ENCODE data around the gene BEND5.

BEND5 gene

DNA sequence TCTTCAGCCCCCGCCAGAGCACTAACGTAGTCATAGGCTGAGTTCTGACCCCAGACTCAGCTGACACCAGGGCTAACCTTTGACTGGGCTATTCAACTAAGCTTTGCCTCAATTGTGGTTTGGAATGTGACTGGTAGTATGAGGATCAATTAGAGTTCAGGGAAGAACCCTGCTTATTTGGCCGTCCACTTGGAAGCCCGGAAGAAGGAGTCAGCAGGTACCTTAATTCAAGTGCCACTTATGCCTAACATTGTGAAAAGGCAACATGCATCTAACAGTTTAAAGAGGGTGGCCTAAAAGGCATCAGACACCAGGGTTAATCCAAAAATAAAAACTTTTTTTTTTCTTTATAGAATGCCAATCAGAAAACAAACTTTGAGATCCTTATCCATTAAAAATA lies 92.3 kb downstream of the BEND5 start:
- intact Hi-C loops (cut with DNase I) = no loop called here
- no peak for DNase-seq

- DNase-seq = no peak
- intact Hi-C loops (cut with DNase I) = no loop called here
These were observed 92.9 kb downstream of the BEND5 start for GRCh38 chr1:48683839-48684238.

- intact Hi-C loops (cut with DNase I) = no loop called here
- DNase-seq = no peak
These were observed 95.0 kb downstream of the BEND5 start for GRCh38 chr1:48681476-48682305.

GRCh38 chr1:48680411-48681035 lies 96.2 kb downstream of the BEND5 start:
- no peak for DNase-seq
- intact Hi-C loops (cut with DNase I) = no loop called here

DNA sequence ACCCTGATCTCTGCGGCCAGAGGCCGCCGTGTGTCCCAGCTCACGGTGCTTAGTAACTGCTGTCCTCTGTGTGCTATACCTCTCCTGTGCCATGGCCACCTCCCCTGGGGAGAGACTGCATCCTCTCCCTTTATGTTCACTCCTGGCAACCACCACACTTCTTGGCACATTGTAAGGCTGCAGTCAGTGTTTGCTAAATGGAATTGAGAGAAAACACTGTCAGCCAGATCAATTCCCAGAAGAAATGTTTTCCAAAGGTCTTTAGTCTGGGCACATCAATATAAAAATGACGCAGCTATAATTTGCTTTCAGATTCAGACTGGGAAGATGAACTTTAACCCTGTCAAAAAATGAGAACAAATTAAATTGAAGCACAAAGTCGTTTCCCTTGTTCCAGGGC lies 96.8 kb downstream of the BEND5 start:
- DNase-seq = no peak
- intact Hi-C loops (cut with DNase I) = no loop called here

DNA sequence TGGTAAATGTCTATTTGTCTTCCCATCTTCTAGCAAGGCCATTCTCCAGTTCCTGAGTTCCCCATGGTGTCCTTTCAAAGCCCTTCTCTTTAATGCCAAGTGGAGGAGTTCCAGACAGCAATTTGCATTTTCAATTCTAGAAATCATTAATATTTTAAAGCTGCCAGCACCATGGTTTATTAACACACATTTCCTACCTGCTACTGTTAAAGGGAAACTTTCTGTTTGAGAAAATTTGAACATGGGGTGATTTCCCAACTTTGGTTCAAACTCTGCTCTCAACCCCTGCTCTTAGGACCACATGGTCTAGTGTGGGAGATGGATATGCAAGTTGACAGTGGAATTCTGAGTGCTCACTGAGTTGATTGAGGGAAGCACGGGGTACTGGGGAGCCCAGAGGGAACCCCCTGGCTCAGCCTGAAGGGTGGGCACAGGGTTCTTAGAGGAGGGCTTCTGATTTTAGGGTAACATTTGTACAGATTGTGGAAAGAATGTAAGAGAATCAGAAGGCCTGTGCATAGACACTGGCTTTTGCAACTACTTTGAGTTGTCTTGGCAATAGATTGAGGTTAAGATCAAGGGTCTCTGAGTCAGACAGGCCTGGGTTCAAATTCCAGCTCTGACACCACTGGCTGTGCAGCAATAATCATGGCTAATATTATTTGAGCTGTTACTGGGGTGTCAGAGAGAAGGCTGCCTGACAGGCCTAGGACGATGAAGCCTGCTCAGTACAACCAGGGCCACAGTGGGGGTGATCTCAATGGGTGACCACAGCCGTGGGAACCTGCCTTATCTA lies 97.8 kb downstream of the BEND5 start:
- intact Hi-C loops (cut with DNase I) = no loop called here
- DNase-seq = no peak

Data from posterior cingulate gyrus (tissue), 11 donors.